OCI-LY7 (cell line): Measurements from ENCODE around the gene TAS2R40.

Source experiments
- CTCF ChIP-seq: fragments of 200-600 bp; sonication (generic); conservative IDR thresholded peaks from 2 replicates; pipeline ENCODE4 v1.5.1; 2014; ENCODE audit warnings: mild to moderate bottlenecking, antibody characterized with exemption, low read length, moderate library complexity, mixed read lengths
- EZH2phosphoT487 ChIP-seq: fragments of 200-600 bp; sonication (generic); IDR thresholded peaks from 2 replicates; pipeline ENCODE4 v1.6.1; 2018; ENCODE audit warnings: low read depth, borderline replicate concordance, mild to moderate bottlenecking, mixed run types, antibody characterized with exemption, low read length, moderate library complexity, mixed read lengths

- TF ChIP-seq CTCF = no peak
- no peak for TF ChIP-seq EZH2phosphoT487
These were observed 6.0 kb downstream of the TAS2R40 start for GRCh38 chr7:143227806-143228205.
